C4-2B (cell line): Measurements from ENCODE around the gene KMT2D.

Source experiments
- CTCF ChIP-seq: fragments of 450-650 bp; conservative IDR thresholded peaks from 2 replicates; pipeline ENCODE4 v1.5.1; 2017; ENCODE audit warnings: mild to moderate bottlenecking
- ZFX ChIP-seq: fragments of 450-650 bp; IDR thresholded peaks from 2 replicates; pipeline ENCODE4 v1.6.1; 2017

GRCh38 chr12:49051777-49052438, 8.7 kb downstream of the KMT2D start:
- TF ChIP-seq CTCF (no peak), ZFX (no peak)
